AG04450 (cell line): ENCODE measurements around the gene SLC16A3. TPM values are rescaled to one million over a fixed set of nuclear protein-coding genes. Genes with fewer than 3 reads are reported as not detected.

Source experiments
- CTCF ChIA-PET: fragments of 300-600, 350-600 bp; formaldehyde crosslinking; extraction: SDS; loops from one replicate; lab custom pipeline; 2022; ENCODE audit warnings: antibody characterized with exemption, inconsistent platforms; lab: Charles Lee
- POLR2A ChIA-PET: fragments of 350-600 bp; formaldehyde crosslinking; extraction: SDS; loops from one replicate; lab custom pipeline; 2021; ENCODE audit warnings: antibody characterized with exemption, inconsistent platforms; lab: Yijun Ruan, JAX
- DNase-seq: peaks from one replicate; pipeline ENCODE4 v3.0.0-alpha.2; 2011; ENCODE audit warnings: low read depth, low spot score
- H3K27ac ChIP-seq: one replicate; pipeline ENCODE4 v1.5.1; 2012; ENCODE audit warnings: low read depth, low read length, control low read depth
- H3K27me3 ChIP-seq: one replicate; pipeline ENCODE4 v1.6.0; 2012; ENCODE audit warnings: low read length; ENCODE audit not compliant: control insufficient read depth, insufficient read depth
- H3K4me3 ChIP-seq: 2 replicates; pipeline ENCODE4 v1.5.1; 2011; ENCODE audit warnings: mild to moderate bottlenecking, low read depth, low read length, control low read depth
- H3K9me3 ChIP-seq: 2 replicates; pipeline ENCODE4 v1.5.1; 2012; ENCODE audit warnings: low read length; ENCODE audit not compliant: control insufficient read depth, insufficient read depth
- polyA minus RNA-seq: library from RNA; depleted of rRNA, polyadenylated mRNA; stranded (reverse); fragments of >200 nt; gene quantifications from 2 replicates; pipeline ENCODE4 v1.2.3, GENCODE V29; 2011; rRNA and poly(A)+ RNA removed
- polyA plus RNA-seq: library from polyadenylated mRNA; depleted of rRNA; stranded (reverse); fragments of >200 nt; gene quantifications from 2 replicates; pipeline ENCODE4 v1.2.3, GENCODE V29; 2011; rRNA removed
- TF ChIP-seq, protein P1 (sequence below): IDR thresholded peaks from 2 replicates; pipeline ENCODE4 v1.5.1; 2011; ENCODE audit warnings: low read depth, low read length, control low read depth, inconsistent platforms

Gene SLC16A3
- polyA plus RNA-seq (61.7 and 80.3 TPM in 2 replicates), polyA minus RNA-seq (49.6 and 71.2 TPM in 2 replicates)

DNA sequence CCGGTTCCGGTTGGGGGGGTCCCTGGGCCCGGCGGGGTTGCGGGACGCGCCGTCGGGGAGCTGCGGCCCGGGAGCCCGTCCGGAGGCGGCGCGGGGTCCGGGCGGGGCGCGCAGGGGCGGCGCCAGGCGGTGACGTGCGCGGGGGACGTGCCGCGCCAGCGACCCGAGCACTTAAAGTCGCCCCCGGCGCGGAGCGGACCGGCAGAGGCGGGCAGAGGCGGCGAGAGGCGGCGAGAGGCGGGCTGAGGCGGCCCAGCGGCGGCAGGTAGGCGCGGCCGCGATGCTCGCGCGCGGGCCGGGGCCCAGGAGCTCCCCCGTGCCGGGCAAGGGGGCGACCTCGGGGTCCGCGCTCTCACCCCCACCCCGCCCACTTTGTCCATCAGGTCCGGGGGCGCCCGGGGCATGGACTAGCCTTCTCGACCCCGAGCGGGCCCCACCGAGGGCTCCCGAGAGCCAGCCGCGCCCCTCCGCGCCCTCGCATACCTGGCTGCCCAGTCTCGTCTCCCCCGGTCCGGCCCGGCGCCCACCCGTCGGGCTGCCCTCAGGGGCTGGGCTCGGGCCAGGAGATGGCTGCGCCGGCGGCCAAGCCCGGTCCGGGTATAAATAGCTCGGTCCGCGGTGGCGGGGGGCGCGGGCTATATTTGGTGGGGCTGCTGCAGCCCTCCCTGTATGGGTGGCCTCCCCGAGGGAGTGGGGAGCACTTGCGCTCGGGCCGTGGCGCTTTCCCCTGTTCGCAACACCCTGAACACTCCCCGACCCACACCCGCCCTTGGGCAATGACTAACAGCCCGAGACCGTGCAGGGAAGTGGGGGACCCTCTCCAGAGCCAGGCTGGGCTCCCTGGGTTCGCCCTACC is at the start of gene SLC16A3:
Gene SLC16A3 (plus strand): TSS at position 201 of the 856 bp plus-strand sequence. CDS start 6,967 bp downstream, outside the sequence.
- POLR2A ChIA-PET: interaction anchor here (0.6 to 1.7 kb wide), 7 partner anchors 14 to 191 kb away, joined by 3 to 16 read pairs (median 5); partner anchors contain the start of genes CCDC57, DCXR and SECTM1
- Histone ChIP-seq H3K27me3 (no peaks in the 10 kb centered on the region), H3K27ac (peak within 1 kb of the TSS; percentile 39), H3K4me3 (peak within 1 kb of the TSS; percentile 76), H3K9me3 (no peaks in the 10 kb centered on the region; the same call in 1 of the 2 replicates)
- TF ChIP-seq, protein P1, sequence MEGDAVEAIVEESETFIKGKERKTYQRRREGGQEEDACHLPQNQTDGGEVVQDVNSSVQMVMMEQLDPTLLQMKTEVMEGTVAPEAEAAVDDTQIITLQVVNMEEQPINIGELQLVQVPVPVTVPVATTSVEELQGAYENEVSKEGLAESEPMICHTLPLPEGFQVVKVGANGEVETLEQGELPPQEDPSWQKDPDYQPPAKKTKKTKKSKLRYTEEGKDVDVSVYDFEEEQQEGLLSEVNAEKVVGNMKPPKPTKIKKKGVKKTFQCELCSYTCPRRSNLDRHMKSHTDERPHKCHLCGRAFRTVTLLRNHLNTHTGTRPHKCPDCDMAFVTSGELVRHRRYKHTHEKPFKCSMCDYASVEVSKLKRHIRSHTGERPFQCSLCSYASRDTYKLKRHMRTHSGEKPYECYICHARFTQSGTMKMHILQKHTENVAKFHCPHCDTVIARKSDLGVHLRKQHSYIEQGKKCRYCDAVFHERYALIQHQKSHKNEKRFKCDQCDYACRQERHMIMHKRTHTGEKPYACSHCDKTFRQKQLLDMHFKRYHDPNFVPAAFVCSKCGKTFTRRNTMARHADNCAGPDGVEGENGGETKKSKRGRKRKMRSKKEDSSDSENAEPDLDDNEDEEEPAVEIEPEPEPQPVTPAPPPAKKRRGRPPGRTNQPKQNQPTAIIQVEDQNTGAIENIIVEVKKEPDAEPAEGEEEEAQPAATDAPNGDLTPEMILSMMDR: no peak
- DNase-seq: no peak
- CTCF ChIA-PET: interaction anchor here (1.2 kb wide), 1 partner anchor 23 kb away, joined by 6 read pairs; no protein-coding TSS in a partner anchor

DNA sequence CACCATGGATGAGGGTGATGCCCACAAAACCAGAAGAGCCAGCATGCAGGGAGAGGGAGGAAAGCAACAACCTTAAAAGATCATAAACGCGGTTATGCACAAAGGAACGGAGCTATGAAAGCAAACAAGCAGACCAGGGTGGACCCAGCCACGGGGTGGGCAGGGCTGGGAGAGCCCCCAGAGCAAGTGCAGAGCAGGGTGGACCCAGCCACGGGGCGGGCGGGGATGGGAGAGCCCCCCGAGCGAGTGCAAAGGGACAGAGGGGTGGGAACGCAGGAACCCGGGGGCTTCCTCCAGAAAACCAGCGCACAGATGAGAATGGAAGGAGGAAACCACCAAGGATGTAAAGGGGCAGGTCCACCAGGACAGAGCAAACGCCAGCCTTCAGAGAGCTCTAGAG is 49.4 kb upstream of the SLC16A3 start:
- POLR2A ChIA-PET: no interaction called here
- CTCF ChIA-PET: interaction anchor here (0.5 kb wide), 1 partner anchor 159 kb away, joined by 8 read pairs; no protein-coding TSS in a partner anchor

DNA sequence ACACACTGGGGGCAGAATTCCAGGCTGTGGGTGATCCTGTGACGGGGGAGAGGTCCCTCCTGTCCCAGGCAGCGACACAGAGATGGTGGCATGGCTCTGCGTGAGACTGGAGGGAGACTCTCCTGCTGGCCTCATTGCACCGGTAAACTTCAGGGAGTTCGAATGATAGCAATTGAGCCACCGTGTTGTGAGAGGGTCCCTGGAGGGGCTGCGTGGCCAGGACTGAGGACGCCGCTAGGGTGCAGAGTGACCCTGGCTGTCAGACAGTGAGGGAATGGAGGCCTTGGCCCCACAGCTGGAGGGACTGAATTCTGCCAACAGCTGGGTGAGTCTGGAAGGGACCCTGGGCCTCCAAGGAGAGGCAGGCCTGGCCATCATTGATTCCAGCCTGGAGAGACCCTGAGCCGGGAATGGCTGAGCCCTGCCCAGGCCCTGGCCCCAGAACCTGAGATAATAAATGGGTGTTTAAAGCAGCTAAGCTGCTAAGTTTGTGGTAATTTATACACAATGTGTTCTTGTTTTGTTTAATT is 48.8 kb upstream of the SLC16A3 start:
- Histone ChIP-seq H3K27ac (no peak overlapping the region), H3K27me3 (no peaks in the 10 kb centered on the region), H3K4me3 (no peak overlapping the region), H3K9me3 (no peaks in the 10 kb centered on the region; the same call in 1 of the 2 replicates)
- ChIA-PET CTCF (interaction anchor here (0.5 kb wide), 1 partner anchor 160 kb away, joined by 8 read pairs; no protein-coding TSS in a partner anchor), POLR2A (no interaction called here)
- DNase-seq: no peak
- TF ChIP-seq, protein P1: no peak

More for the DNA sequence above, 49.4 kb upstream of the SLC16A3 start:
- Histone ChIP-seq H3K4me3 (no peak overlapping the region), H3K27ac (no peak overlapping the region), H3K9me3 (no peaks in the 10 kb centered on the region; the same call in 1 of the 2 replicates), H3K27me3 (no peaks in the 10 kb centered on the region)
- DNase-seq: no peak
- TF ChIP-seq, protein P1: no peak

DNA sequence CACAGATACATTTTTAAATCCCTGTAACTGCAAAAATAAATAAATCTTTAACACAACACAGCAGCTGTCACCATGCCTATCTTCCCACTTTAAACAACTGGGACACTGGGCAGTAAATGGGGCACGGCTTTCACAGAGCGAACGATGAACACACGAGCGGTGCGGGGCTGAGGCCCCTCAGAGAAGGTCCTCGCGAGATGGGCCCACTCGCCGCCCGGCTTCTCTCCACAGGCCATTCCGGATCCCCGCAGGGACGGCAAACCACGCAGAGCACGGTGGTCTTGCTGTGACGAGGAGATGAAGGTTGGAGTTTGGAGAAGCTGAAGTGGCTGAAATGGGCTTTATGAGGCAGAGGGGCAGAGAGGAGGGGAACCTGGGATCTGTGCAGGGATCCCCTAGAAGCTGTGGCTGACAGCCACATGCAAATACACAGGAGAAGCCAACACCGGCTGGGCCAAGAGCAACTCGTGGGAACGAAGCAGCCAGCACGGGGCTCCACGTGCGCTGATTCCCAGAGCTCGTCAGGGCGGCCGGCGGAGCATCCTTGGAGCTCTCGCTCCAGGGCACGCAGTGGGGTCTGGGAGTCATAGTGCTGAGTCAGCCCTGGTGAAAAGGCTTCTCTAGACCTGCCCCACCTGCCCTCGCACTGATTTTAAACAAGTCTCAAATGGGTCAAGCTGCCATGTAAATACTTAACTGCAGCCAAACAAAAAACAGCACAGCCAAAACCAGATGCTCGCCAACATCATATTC is 47.9 kb upstream of the SLC16A3 start:
- CTCF ChIA-PET: interaction anchor here (1.4 kb wide), 1 partner anchor 27 kb away, joined by 4 read pairs; no protein-coding TSS in a partner anchor

More for the DNA sequence above, 47.9 kb upstream of the SLC16A3 start:
- H3K9me3 ChIP-seq: no peaks in the 10 kb centered on the region; the same call in 1 of the 2 replicates
- DNase-seq: no peak
- TF ChIP-seq, protein P1: no peak
- H3K4me3 ChIP-seq: no peak overlapping the region
- POLR2A ChIA-PET: no interaction called here
- no peak overlapping the region for H3K27ac ChIP-seq
- no peaks in the 10 kb centered on the region for H3K27me3 ChIP-seq
